GM19395 (cell line): ENCODE data around the gene DDX1.
"Not testable (repeated sequence)": the region's sequence is repeated elsewhere in the genome, so short reads cannot be mapped to it uniquely, and the experiment has no call there.

ENCODE experiments used
- ATAC-seq: cut with Tn5 transposase; IDR thresholded peaks from one replicate; pipeline ENCODE4 v1.9.1; 2021; ENCODE audit warnings: mild to moderate bottlenecking, moderate library complexity; ENCODE audit not compliant: unreplicated experiment

The DDX1 gene

DNA sequence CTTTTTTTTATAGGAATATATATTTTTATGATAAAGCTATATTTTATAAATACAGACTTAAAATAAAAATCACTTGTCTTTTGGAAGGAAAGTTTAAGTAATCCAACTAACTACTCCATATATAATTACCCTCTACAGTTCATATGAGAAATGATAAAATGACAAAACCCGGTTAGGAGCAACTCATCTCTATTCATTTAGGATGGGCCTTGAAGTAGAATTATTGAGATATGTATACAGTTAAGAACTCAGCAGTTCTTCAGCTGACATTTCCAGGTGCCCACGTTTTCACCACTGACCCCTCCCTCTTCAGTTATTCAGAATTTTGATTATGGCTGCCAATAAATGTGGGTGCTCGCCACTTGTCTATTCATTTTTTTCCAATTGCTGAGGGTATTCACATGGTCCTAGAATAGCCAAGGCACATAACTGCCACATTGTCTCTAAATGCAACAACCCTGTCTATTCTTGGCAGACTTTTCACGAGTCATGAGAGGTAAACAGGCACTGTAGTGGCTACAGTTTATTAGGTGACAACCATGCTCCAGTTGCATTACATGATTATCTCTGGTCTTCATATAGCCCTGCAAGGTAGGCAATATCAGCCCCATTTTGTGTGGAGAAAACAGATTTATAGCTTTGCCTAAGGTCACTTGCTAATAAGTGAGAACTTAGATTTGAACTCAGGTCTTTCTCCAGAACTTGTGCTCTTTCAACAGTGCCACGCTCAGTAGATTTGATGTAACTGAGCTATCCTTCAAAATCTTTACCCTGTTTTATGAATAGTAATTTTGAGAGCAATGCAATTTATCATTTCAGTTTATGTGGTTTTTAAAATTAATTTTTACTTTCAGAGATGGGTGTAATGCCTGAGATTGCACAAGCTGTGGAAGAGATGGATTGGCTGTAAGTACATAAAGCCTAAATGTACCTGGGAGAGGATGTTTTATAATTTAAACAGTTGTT lies 2.9 kb downstream of the DDX1 start:
- ATAC-seq, result no peak

DNA sequence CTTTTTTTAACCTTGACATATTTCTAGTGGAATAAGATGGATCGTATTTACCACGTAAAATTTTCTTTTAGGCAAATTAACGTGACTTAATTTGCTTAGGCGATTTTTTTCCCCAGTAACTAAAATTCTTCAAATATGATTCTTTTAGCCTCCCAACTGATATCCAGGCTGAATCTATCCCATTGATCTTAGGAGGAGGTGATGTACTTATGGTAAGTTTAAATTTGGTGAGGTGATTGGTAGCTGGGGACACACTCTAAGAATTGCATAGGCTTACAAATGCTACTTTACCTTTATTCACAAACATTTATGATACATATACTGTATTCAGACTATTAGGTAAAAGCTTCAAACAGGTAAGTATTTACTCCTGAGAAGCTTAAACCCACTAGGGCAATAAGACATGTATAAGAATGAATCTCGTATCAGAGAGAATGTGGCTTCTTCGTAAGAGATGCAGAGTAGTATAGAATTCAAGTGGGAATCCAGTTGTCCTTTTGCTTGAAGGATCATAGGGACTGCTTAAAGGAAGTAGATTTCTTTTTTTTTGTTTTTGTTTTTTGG lies 3.8 kb downstream of the DDX1 start:
- no peak for ATAC-seq

GRCh38 chr2:15595936-15596335 lies 4.3 kb downstream of the DDX1 start:
- ATAC-seq, result no peak

- ATAC-seq, result no peak
Observed at GRCh38 chr2:15596350-15596749, 4.7 kb downstream of the DDX1 start.

- ATAC-seq, result no peak
Observed at GRCh38 chr2:15596968-15597367, 5.3 kb downstream of the DDX1 start.

- no peak for ATAC-seq
Observed at GRCh38 chr2:15599994-15600393, 8.3 kb downstream of the DDX1 start.

DNA sequence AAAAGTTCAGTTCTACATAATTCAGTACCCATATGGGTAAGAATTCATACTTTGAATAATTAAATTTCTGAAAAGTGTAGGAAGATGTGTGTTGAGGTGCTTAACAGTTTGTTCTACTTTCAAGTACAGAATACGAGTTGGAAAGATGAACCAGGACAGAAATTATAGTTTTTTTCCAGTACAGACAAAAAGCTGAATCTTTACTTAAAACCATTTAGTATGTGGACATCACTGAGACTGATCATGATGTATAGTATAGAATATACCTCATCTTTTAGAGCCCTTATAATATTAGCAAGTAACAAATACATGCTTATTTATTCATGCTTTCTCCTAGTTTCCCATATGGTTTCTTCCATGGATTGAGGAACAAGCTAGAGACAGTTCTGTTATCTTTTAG lies 10.0 kb downstream of the DDX1 start:
- ATAC-seq, result no peak

DNA sequence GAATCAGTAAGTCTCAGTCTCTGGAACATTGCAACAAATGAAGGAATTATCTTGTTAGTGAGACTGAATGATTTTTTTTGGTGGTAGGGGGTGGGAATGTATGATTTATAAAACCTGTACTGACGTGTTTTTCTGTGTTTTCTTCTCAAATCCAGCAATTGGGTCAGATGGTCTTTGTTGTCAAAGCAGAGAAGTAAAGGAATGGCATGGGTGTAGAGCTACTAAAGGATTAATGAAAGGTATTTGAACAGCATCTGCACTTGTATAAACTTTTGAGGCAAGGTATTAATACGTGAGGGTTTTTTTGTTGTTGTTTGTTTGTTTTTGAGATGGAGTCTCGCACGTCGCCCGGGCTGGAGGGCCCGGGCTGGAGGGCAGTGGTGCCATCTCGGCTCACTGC lies 10.7 kb downstream of the DDX1 start:
- no peak for ATAC-seq

DNA sequence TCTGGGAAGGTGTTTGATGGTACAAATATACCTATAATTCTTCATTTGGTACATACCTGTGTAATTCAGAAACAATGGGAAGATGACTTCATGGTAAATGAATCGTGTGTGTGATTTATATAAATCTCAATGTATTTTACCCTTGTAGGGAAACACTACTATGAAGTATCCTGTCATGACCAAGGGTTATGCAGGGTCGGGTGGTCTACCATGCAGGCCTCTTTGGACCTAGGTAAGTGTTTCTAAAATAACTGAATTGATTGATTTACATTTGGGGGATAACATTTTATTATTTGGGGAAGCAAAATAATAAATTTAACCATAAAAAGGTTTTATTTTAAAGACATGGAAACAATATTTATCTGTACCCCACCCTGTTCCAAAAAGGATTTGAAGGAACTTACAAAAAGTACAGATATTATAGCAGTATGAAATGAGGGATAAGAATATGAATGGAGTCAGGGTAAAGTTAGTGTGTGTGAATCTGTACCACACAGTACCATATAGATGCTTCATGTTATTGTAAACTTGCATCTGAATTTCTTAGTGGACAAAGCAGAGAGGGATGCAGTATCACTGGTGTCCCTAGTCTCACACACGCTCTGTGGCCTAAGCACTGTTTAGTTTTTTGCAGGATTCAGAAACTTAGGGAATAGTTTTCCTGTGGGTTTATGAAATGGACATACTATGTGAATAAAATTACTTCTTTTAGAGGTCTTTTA lies 11.5 kb downstream of the DDX1 start:
- no peak for ATAC-seq

DNA sequence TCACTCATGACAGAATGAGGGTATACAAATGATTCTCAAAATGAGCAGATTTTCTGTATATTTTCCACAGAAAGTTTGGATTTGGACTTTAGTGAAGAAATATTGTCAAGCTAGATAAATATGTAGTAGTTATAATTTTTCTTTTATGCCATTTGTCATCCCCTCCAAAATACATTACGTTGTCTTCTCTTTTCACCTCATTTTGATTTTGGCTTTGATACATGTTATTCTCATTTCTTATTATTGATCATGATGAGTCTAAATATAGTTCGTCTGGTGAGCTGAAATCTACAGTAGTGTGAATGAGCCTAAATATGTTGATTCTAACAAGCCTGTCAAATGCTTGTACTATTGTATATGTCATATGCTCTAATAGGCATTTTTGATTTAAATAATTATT lies 12.3 kb downstream of the DDX1 start:
- no peak for ATAC-seq

GRCh38 chr2:15605721-15606120 lies 14.1 kb downstream of the DDX1 start:
- no peak for ATAC-seq

DNA sequence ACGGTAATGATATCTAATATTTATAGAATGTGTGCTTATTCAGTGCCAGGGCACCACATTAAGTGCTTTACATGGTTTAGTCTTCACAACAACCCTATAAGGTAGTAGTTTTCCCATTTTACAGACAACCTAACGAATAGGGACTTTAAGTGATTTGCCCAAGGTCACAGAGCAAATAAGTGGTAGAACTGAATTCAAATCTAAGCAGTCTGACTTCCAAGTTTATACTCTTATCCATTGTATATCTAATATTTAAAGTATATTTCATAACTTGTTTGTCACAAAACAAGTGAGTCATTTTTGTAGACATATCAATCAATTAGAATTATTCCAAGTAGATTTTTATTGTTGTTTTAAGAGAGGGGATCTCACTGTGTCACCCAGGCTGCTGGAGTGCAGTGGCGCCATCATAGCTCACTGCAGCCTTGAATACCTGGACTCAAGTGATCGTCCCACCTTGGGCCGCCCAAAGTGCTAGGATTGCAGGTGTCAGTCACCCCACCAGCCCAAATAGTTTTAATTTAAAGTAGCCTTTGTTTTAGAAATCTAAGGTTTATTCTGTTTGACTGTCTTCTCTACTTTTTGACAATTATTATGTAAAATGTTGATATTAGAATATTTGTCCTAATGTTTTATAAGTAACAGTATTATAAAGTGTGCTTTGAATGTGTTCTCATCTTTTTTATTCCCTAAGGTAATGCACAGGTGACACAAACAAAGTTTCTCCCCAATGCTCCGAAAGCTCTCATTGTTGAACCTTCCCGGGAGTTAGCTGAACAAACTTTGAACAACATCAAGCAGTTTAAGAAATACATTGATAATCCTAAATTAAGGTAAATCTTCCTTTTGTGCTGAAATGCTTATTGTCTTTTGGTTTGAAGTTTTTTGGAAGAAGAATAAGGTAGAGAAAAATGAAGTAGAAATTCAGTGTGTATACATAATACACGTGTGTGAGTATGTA lies 15.1 kb downstream of the DDX1 start:
- ATAC-seq, result no peak

DNA sequence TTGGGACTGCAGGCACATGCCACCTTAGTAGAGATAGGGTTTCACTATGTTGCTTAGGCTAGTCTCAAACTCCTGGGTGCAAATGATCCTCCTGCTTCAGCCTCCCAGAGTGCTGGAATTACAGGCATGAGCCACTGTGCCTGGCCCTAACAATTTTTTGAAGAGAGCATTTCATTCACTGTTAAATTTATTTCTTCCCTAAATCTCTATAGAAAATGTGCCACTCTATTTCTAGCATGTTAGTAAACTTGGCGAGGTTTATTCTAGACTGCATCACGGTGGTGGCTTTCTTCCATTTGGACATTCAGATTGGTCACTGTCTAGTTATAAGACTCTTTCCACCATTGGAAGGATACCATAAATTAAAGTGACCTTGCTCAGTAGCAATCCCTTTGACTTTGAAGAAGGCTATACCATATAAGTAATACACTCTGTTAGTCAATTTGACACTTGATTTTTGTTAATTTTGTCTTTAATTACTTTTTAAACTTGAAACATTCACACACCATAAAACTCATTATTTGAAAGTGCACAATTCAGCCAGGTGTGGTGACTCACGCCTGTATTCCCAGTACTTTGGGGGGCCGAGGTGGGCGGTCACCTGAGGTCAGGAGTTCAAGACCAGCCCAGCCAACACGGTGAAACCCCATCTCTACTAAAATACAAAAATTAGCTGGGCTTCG lies 16.2 kb downstream of the DDX1 start:
- no peak for ATAC-seq

DNA sequence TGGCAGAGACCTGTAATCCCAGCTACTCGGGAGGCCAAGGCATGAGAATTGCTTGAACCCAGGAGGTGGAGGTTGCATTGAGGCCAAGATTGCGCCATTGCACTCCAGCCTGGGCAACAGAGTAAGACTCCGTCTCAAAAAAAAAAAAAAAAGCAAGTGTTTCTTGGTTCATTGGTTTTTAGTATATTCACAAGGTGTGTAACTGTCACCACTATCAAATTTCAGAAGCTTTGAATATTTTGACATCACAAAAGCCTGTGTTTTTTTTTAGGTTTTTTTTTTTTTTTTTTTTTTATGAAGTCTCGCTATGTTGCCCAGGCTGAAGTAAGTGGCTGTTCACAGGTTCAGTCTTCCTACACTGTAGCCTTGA lies 16.7 kb downstream of the DDX1 start:
- no peak for ATAC-seq

- ATAC-seq, result no peak
Observed at GRCh38 chr2:15609341-15610042, 17.8 kb downstream of the DDX1 start.

GRCh38 chr2:15610430-15610952 lies 18.8 kb downstream of the DDX1 start:
- ATAC-seq, result no peak

GRCh38 chr2:15612101-15612500 lies 20.4 kb downstream of the DDX1 start:
- ATAC-seq, result not testable (repeated sequence)

GRCh38 chr2:15613736-15614429 lies 22.2 kb downstream of the DDX1 start:
- no peak for ATAC-seq
